GM21786 (cell line): ENCODE measurements around the gene SOX15.
"Not testable (repeated sequence)": the region's sequence is repeated elsewhere in the genome, so short reads cannot be mapped to it uniquely, and the experiment has no call there.

Source experiments
- ATAC-seq: cut with Tn5 transposase; IDR thresholded peaks from one replicate; pipeline ENCODE4 v1.9.1; 2021; ENCODE audit not compliant: unreplicated experiment

SOX15 gene

DNA sequence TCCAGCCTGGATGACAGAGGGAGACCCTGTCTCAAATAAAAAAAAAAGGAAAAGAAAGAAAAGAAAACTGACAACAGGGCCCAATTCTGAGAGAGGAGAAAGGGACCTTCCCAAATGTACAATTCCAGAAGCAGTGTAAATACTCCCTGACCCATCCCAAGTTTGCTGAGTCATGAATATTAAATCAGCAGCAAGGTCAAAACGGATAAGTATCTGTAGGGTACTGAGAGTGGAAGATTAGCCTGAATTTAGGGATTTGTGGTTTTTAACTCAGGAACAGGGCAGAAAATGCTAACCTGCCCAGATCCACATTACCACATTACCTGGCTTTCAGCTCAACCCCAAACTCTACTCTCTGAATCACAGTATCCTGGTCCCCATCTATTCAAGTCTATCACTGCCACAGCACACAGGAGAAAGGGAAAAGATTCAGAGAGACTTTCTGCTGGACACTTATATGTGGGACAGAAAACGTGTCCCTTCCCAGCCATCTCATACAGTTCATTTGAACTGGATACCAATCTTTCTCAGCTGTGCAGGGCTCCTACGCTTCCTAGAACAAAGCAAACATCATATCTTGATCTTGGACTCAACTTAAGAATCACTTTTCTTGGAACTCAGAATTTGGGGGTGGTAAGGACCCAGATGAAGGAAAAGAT lies 21.9 kb upstream of the SOX15 start:
- no peak for ATAC-seq

DNA sequence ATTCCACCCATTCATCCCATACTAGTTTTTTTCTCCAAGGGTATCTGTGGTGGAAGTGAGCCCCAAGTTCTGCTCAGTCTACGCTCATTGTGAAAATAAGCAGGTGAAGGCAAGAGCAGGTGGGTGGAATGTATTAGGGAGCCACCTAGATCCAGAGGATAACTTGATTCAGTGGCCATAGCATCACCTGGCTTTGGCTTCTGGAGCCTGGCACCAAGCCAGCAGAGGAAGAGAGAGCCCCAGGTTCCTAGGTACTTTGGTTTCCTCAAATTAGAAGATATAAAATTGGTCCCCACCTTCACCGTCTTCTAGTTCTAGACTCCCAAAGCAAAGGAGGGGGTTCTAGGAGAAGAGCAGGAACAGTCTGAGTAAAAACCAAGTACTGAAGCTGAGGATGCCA lies 20.7 kb upstream of the SOX15 start:
- ATAC-seq: no peak

DNA sequence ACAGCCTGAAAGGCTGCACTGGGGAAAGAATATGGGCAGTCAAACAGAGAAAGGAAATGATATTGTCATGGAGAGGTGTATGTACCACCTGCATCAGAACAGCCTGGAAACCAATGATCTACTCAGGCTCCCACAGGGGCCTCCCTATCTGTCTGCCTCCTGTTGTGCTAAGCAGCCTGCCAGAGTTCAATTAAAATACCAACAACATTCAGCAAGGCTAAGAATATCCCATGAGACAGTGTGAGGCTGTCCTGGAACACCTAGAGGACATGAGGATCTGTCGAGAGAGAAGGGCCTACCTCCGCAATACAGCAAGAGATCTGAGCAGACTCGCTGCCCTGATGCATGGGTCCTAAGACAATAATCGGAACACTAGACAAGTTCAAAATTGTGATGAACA lies 16.4 kb upstream of the SOX15 start:
- ATAC-seq: no peak

DNA sequence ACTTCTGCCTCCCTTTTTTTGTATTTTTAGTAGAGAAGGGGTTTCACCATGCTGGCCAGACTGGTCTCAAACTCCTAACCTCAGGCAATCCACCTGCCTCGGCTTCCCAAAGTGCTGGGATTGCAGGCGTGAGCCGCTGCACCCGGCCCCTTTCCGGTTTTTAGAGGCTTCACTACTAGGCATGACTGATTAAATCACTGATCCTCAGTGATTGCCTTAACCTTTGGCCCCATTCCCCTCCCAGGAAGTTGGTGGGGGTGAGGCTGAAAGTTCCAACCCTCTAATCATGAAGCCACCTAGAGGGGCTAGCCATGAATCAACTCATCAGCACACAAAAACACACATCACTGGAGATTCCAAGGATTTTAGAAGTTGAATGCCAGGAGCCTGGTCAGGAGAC lies 7.7 kb upstream of the SOX15 start:
- ATAC-seq: not testable (repeated sequence)

DNA sequence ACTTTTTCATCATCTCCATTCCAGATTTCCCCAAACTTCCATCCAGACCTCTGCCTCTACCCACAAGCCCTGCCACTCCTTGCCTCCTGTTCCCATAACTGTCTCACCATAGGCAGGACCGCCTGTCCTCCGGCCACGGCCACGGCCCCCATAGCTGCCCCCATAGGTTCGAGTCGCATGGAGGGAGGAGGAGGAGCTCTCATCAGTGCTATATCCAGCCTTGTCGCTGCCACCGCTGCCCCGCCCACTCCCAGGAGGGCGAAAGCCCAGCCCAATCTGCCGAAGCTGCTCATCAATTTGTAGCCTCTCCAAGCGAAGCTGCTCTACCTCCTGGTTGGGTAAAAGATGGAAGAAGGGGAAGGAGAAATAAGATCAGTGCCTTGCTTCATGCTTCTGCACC lies 3.4 kb upstream of the SOX15 start:
- no peak for ATAC-seq

DNA sequence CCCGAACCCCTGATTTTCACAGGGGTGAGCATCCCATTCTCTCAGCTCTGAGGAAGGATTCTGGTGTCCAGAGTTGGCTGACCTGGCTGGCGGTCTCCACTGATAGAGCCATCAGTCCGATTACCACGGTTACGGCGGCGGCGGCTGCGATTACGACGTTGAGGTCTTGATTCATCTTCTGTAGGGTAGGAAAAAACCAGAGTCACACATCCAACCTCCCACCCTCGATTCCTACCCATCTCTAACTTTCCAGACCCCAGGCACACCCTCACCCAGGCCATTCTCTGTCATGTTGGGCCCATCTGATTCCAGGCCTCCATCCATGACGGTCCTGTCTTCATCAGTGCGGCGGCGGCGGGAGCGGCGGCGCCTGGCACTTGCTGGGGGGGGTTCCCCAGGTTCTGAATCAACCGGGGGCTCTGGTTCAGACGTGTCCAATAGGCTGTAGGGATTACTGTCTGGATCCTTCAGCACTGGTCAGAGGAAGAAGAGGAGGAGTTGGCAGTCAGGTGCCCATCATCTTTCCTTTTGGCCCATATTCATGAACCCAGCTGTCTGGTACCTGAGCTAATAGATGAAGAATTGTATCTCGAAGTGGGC lies 2.6 kb upstream of the SOX15 start:
- ATAC-seq: no peak

DNA sequence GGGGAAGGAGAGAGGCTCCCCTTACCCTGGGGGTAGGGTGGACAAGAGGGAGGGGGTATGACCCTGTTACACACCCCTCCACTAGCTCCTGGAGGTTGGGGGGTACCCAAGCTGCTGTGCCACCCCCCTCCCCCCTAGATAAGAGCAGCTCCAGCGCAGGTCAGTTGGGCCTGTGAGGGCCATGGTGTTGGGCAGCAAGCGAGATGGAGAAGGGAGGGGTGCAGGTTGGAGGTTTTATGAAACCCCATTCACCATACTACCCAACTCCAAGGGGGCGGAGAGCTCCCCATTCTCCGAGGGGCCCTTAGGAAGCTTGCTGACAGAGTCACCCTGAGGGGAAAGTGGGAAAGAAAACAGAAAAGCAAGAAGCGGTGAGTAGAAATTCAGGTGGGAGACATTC lies 1.7 kb upstream of the SOX15 start:
- no peak for ATAC-seq

DNA sequence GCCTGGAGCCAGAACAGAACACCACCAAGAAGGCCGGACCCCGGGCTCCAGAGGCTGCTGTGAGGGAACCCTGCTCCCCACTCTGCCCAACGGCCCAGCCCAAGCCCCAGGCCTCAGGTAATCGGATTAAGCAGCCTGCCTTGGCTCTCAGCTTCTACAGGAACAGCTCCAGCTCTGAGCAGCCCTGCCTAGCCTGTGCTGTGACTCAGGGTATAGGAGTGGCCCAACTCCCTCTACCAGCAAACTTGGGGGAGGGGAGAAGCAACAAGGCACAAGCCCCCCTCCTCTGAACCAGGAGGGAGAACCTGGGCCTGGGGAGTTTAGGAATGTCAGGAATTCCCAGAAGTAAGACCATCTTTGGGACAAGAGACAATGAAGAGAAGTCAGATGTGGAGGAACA lies 849 bp upstream of the SOX15 start:
- no peak for ATAC-seq

DNA sequence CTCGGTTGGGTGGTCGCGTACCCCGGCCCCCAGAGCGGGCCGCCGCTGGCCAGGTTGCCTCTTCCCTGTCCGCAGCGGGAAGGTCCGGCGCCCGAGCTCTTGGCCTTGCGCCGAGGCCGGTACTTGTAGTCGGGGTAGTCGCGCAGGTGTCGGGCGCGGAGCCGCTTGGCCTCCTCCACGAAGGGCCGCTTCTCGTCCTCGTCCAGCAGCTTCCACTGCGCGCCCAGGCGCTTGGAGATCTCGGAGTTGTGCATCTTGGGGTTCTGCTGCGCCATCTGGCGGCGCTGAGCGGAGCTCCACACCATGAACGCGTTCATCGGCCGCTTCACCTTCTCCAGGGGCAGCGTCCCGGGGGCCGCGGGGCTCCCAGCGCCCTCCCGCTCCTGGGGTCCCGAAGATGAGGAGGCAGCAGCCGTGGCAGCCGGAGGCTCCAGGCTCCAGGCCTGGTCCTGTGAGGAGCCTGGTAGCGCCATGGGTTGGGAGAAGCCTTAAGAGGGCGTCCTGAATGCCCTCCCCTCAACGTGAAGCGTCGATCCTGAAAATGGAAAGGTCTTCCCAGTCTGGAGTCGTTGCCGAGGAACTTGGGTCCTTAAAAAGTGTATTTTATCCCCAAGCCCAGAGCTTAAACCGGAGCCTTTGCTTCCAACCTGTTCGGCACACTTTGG lies 558 bp downstream of the SOX15 start:
- no peak for ATAC-seq

DNA sequence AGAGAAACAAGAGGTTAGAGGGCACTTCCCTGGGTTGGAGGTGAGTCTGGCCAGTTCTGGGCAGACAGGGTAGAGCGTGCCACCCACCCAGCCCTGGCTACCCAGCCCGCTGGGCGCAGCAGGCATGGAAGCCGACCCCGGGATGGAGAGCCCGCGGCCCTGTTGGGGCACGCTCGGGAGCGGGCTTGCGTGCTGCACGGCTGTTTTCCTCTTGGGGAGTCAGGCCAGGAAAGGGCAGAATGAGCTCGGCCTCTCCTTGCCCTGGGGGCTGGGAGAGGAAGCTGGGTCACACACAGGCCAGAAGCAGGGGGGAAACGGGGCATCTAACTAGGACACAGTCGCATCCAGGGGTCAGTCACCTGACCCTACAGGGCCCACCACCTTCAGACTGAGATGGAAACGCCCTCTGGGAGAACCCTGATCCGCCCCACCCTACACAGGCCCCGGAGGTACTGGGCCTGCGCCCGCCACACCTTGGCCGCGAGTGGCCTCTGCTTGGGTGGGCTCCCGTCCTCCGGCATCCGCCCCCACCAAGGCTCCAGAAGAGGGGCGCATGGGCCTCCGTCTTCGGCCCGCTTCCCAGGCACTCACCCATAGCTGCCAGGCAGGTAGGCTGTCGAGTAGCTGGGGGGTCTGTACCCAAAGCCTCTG lies 1.2 kb downstream of the SOX15 start:
- ATAC-seq: no peak

DNA sequence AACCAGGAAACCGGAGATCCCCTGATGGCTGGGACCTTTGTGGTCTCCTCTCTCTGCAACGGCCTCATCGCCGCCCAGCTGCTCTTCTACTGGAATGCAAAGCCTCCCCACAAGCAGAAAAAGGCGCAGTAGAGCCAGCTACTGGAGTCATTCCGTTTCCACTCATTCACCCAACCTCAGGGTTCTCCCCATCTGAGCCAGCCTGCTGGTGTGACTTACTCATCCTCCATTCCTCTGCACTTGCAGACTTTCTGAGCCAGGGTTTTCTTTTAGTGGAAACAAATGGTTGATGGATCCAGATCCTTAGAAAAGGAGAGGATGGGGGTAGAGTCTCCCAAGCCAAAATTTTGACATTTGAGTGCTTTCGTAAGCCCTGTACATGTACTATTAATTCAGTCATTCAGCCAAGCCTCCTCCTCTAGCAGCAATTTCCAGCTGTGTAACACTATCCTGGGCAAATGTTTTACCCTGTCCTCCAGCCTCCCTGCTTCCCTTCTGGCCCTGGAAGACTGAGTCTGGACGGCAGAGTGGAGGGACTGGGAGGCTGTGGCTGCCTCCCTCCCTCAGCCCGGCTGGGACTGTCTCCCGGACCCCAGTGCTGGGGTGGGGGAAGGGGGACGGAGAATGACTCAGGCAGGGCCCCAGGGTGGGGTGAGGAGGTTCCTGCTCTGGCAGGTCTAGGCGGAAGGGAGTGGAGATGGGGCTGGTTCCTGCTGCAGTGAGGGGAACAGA lies 2.3 kb downstream of the SOX15 start:
- no peak for ATAC-seq

DNA sequence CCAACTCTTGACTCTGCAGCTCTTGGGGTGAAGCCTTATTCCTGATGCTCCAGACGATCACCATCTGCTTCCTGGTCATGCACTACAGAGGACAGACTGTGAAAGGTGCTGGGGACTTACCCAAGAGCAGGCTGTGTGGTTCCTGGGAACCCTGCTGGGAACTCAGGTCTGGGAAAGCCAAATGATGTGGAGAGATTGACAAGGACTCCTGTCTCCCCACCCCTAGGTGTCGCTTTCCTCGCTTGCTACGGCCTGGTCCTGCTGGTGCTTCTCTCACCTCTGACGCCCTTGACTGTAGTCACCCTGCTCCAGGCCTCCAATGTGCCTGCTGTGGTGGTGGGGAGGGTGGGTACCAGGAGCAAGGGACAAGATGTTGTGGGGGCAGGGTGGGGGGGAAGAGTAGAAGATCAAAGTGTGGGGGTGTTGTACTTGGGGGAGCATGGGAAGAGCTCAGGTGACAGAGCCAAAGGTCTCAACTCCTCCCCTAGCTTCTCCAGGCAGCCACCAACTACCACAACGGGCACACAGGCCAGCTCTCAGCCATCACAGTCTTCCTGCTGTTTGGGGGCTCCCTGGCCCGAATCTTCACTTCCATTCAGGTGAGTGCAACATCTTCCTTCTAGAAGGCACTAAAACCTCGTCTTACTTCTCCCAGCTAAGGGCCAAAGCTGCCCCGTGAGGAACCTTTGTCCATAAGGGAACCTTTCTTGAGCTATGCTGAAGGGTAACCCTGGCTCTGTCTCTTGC lies 3.0 kb downstream of the SOX15 start:
- no peak for ATAC-seq

DNA sequence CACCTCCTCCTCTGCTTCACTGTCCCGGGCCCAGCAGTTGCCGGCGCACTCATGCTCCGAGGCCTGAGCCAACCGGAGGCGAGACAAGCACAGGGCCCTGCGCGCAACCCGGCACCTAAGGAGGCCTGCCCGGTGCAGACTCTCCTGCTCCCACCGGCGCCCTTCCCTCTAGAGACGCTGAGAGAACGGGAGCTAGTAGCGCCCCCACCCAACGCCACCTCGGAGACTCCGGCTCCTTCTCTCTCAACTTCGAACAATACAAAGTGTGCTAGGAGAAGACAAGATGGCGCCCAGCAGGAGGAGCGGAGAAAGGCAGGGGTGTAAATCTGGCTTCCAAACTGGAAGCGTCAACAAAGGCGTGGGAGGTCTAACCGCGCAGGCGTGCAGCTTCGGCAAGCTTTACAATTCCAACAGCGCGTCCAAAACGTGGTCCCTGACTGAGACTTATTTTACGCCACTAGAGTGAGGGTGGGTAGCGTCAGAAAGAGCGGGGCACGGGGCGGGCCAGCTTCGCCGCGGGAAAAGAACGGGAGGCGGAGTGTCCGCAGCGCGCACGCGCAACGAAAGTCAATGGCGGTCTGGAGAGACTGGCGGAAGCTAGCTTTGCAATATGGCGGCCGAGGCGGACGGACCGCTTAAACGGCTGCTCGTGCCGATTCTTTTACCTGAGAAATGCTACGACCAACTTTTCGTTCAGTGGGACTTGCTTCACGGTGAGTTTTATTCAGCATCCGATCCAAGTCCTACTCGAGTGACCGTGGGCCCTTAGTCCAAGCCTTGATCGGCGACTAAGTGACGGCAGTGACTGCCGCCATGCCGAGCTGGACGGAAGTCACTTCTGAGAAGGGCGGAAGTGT lies 6.4 kb downstream of the SOX15 start, which contains the start of gene MPDU1:
Gene MPDU1 (plus strand): TSS at position 600 of the 857 bp plus-strand sequence. CDS start 11 bp downstream, at position 611.
- ATAC-seq: peak; percentile 51

DNA sequence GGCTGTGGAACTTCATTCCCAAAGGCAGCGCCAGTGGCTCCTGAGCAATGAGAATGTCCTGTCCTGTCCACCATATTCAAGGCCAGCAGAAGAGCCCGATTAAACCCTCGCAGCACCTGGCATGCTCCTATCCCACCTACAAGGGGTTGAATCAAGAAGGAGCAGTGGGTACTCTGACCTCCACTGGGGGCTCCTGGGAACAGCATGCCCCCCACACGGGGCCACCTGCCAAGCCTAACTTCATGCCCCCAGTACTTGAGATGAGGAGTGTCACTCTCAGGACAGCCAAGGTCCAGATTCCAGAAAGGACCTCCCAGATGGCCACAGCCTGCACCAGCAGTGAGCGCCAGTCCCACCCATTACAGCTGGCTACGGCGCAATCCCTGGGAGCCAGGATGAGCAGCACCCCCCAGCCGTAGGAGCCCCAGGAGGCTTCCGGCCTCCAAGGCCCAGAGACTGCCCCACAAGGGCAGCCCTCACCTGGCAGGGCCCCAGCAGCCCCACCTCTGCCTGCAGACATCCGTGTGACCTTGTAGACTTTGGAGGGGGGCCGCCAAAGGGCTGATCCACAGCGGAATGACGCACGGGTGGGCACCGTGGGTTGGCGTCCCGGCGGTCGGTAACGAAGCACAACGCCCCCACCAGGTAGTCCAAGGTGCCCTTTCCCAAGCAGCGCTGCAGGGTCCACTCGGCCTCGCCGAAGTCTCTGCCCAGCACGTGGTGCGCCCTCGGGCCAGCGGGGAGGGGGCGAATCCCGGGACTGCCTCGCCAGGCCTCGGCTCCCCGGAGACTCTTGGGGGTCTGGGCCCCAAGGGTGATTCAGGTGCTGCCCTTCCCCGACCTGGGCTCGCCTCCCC lies 7.3 kb downstream of the SOX15 start:
- ATAC-seq: no peak

DNA sequence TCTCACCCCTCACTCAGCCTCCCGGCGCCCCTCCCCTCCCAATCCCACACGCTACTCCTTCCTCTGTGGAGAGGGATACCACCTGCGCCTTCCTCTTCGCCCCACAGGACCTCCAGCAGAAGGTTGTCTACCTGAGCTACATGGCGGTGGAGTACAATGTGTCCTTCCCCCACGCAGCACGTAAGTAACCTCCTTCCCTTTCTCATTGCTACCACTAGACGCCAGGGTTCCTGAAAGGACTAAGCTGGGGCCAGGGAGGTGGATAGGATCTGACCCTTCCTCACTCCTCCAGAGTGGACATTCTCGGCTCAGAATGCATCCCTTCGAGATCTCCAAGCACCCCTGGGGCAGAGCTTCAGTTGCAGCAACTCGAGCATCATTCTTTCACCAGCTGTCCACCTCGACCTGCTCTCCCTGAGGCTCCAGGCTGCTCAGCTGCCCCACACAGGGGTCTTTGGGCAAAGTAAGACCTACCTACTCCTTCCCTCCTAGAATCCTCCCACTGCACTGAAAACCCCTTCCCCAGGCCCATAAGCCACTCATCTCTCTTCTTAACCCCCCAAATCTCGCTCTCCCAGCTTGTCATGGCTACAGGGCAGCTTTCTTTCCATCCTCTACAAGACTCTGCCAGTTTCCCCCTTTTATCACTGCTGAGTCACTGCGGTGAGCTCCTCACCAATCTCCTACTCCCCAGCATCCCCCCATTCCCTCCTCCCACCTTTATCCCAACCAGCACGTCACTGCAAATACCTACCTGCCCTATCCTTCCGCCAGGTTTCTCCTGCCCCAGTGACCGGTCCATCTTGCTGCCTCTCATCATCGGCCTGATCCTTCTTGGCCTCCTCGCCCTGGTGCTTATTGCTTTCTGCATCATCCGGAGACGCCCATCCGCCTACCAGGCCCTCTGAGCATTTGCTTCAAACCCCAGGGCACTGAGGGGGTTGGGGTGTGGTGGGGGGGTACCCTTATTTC lies 9.0 kb downstream of the SOX15 start:
- ATAC-seq: no peak

DNA sequence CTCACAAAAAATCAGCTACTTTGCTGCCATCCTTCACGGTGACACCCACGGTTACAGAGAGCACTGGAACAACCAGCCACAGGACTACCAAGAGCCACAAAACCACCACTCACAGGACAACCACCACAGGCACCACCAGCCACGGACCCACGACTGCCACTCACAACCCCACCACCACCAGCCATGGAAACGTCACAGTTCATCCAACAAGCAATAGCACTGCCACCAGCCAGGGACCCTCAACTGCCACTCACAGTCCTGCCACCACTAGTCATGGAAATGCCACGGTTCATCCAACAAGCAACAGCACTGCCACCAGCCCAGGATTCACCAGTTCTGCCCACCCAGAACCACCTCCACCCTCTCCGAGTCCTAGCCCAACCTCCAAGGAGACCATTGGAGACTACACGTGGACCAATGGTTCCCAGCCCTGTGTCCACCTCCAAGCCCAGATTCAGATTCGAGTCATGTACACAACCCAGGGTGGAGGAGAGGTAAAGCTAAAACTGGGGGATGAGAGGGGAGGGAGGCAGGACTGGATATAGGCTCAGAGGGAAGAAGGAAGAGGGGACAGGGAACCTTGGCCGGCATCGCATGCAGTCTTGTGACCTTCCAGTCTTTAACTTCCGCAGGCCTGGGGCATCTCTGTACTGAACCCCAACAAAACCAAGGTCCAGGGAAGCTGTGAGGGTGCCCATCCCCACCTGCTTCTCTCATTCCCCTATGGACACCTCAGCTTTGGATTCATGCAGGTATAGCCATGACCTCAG lies 9.9 kb downstream of the SOX15 start:
- ATAC-seq: no peak
